HG03097 (cell line): ENCODE results near the gene PSAP.

Source experiments
- ATAC-seq: cut with Tn5 transposase; IDR thresholded peaks from one replicate; pipeline ENCODE4 v1.9.1; 2021; ENCODE audit not compliant: unreplicated experiment, low FRiP score

PSAP gene

GRCh38 chr10:71789871-71790270 lies 61.2 kb downstream of the PSAP start:
- no peak for ATAC-seq

GRCh38 chr10:71788954-71789353 lies 62.1 kb downstream of the PSAP start:
- no peak for ATAC-seq

- no peak for ATAC-seq
Measured at GRCh38 chr10:71784679-71785272, 66.3 kb downstream of the PSAP start.

- ATAC-seq = no peak
Measured at GRCh38 chr10:71783917-71784678, 67.0 kb downstream of the PSAP start.

GRCh38 chr10:71782917-71783490 lies 68.0 kb downstream of the PSAP start:
- ATAC-seq = no peak

GRCh38 chr10:71782221-71782916 lies 68.7 kb downstream of the PSAP start:
- no peak for ATAC-seq

GRCh38 chr10:71780719-71781118 lies 70.3 kb downstream of the PSAP start:
- no peak for ATAC-seq

- ATAC-seq = no peak
Measured at GRCh38 chr10:71780156-71780555, 70.9 kb downstream of the PSAP start.

GRCh38 chr10:71779641-71780040 lies 71.4 kb downstream of the PSAP start:
- no peak for ATAC-seq

- ATAC-seq = no peak
Measured at GRCh38 chr10:71778071-71778825, 72.8 kb downstream of the PSAP start.

GRCh38 chr10:71777213-71777985 lies 73.7 kb downstream of the PSAP start:
- no peak for ATAC-seq

- no peak for ATAC-seq
Measured at GRCh38 chr10:71776481-71776925, 74.5 kb downstream of the PSAP start.

GRCh38 chr10:71774916-71775702 lies 75.9 kb downstream of the PSAP start:
- ATAC-seq = no peak

GRCh38 chr10:71773221-71773971 lies 77.7 kb downstream of the PSAP start, which contains the start of gene VSIR:
TSS of gene VSIR (minus strand) at chr10:71773520. CDS start at chr10:71773439, 81 bp downstream.
- ATAC-seq = peak; percentile 40

- no peak for ATAC-seq
Measured at GRCh38 chr10:71772832-71773220, 78.2 kb downstream of the PSAP start.

- no peak for ATAC-seq
Measured at GRCh38 chr10:71771821-71772617, 79.0 kb downstream of the PSAP start.

- ATAC-seq = no peak
Measured at GRCh38 chr10:71771204-71771603, 79.8 kb downstream of the PSAP start.
